HK-2 (cell line): Measurements from ENCODE around the gene CD101.

ENCODE experiments used
- DNase-seq: peaks from one replicate; pipeline ENCODE4 v3.0.0-alpha.2; 2018; ENCODE audit not compliant: unreplicated experiment

Gene CD101

DNA sequence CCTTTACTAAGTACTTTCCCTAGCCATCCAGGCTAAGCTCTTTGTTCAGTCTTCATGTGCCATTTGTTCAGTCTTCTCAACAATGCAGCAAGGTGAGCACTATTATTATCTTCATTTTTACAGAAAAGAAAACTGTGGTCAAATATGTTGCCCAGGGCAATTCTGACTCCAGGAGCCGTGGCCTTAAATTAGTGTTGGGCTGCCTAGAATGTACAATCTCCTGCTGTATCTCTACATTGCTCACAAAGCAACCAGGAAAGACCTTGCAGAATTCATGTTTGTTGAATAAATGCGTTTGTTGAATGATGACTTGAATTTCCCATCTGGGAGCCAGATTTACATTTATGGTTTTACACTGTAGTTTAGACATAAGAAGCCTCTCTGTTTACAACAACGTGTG, 14.2 kb downstream of the CD101 start:
- no peak for DNase-seq

GRCh38 chr1:117017062-117017461, 15.5 kb downstream of the CD101 start:
- no peak for DNase-seq

GRCh38 chr1:117017648-117018047, 16.1 kb downstream of the CD101 start:
- no peak for DNase-seq

DNA sequence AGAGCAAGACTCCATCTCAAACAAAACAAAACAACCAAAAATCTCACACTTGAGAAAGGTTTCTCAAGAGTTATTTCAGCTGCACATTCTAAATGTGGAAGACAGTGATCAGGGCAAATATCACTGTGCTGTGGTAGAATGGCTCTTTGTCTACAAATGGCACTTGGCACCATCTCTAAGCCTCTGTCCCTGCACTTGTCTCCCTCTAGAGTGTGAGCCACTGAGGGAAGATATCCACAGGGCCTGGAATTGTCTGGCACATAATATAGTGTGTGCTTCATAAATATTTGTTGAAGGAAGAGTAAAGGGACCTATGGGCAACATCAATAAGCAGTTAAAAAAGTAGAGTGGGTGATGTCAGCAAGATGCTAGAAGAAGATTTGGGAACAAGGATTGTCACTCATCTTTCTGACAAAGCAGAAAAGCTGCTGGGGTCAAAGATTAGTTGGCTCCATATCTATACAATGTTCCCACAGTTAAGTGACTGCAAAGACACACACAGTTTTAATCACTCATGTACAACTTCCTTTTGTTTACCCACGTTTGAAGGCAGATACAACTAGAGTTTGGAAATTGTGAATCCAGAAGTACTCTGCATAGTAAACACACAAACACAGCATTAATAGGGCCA, 19.1 kb downstream of the CD101 start:
- no peak for DNase-seq

- DNase-seq: no peak
Measured at GRCh38 chr1:117022114-117022513, 20.6 kb downstream of the CD101 start.

GRCh38 chr1:117025568-117025967, 24.0 kb downstream of the CD101 start:
- DNase-seq: no peak

- no peak for DNase-seq
Measured at GRCh38 chr1:117026361-117026760, 24.8 kb downstream of the CD101 start.

- no peak for DNase-seq
Measured at GRCh38 chr1:117029685-117030084, 28.1 kb downstream of the CD101 start.

GRCh38 chr1:117030271-117030877, 28.8 kb downstream of the CD101 start:
- no peak for DNase-seq

DNA sequence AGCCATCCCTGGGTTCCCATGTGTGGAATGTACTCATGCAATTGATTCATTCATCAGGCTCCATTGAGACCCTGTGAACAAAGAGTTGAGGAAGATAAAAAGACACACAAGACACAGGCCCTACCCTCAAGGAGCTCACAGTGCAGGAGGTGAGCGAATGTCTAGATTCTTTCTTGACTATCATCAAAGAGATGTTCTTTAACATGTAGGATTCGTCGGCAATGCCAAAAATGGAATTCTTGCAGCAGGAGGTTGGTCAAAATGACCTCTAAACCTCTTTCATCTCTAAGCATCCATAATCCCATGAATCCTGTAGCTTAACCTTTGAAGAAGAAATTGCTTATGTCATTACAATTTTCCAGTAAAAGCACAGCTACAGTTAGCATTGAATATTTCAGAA, 30.7 kb downstream of the CD101 start:
- no peak for DNase-seq

GRCh38 chr1:117032681-117033539, 31.4 kb downstream of the CD101 start:
- no peak for DNase-seq

DNA sequence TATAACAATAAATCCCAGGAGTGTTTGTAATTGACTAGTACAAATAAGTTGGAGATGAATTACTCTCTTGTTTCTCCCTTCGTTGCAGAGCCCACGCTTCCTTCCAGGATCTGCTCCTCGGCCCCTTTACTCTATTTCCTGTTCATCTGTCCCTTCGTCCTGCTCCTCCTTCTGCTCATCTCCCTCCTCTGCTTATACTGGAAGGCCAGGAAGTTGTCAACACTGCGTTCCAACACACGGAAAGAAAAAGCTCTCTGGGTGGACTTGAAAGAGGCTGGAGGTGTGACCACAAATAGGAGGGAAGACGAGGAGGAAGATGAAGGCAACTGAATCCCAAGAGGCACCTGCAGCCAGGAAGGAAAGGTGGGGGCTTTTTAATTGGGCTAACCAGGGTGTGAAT, 32.2 kb downstream of the CD101 start:
- no peak for DNase-seq

DNA sequence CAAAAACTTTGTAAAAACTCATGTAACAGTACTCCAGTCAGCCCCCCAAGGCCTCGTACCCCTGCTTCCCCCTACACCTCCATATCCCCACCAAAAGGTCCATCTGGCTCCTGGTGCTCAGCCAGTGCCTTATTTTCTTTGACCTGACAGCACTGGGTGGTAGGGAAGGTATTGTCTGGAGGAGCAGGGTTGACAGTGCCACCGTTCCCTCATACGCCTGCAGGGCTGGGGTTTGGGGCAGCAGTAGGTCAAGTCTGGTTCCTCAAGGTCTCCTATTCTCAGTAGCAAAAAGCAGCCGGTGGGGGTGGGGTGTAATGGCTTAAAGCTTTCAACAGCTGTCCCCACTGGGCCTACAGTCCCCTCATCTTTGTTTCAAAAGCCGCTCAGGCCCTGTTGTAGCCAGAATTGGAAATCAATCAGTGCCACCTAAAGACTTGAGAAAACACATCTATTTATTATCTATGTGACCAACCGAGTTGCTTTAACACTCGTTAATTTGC, 33.3 kb downstream of the CD101 start:
- DNase-seq: no peak

- peak; percentile 17 for DNase-seq
Measured at GRCh38 chr1:117036018-117036461, 34.5 kb downstream of the CD101 start.

GRCh38 chr1:117037802-117038201, 36.2 kb downstream of the CD101 start:
- DNase-seq: no peak

- no peak for DNase-seq
Measured at GRCh38 chr1:117038236-117038635, 36.7 kb downstream of the CD101 start.

- DNase-seq: no peak
Measured at GRCh38 chr1:117044217-117044616, 42.7 kb downstream of the CD101 start.

- DNase-seq: no peak
Measured at GRCh38 chr1:117045644-117046043, 44.1 kb downstream of the CD101 start.

DNA sequence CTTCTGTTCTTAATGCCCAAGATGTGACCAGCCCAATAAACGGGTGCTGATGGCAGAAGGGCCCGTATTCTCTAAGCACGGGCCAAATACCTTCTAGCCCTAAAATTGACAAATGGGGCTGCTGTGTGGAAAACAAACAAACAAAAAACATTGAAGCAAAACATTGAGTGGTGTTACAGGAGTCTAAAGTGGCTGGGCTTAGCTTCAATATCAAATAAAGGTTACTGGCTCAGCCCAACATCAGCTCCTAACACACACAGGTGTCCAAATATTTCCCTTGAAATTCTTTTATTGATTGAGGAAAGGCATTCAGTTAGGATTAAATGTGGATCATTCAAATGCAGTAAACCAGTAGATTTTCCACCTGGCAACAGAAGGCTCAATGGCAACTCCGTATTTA, 45.2 kb downstream of the CD101 start:
- DNase-seq: no peak

DNA sequence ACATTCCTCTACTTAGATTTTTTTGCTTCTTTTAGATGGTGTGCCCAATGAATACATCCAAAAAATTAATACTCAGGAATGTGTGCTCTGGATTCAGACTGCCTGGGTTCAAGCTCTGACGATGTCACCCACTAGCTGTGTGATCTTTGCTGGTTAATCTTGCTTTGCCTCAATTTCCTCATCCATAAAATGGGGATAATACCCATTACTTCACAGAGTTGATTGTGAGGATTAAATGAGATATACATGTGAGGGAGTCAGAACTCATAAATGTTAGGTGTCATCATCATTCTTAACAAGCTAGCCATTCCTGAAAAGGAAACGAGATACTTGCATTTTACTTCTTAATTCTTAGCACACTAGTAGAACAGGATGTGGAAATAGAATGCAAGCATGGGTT, 45.7 kb downstream of the CD101 start:
- no peak for DNase-seq

DNA sequence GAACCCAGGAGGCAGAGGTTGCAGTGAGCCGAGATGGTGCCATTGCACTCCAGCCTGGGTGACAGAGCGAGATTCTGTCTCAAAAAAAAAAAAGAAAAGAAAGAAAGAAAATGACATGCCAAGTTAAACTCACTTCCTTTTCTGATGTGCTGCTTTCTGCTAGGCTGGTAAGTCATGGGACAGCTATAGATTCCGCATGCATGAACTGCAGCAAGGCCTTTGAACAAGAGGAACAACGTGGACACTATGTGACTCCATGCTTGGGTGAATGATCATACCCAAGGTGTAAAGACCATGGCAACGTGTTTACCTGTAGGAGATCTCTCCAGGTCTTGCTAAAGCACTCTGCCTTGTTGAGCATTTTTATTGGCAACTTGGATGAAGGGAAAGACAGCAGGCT, 48.3 kb downstream of the CD101 start:
- no peak for DNase-seq

GRCh38 chr1:117051224-117052064, 49.9 kb downstream of the CD101 start:
- DNase-seq: no peak
